Lower lobe of right lung (tissue), 2 donors: ENCODE data around the gene LRRC15. TPM values are rescaled to one million over a fixed set of nuclear protein-coding genes. Genes with fewer than 3 reads are reported as not detected.

Experiments used
- ATAC-seq, 2 donors: fragments of 200-7000 bp; cut with Tn5 transposase; one replicate each; pipeline ENCODE4 v1.9.1; 2020 to 2022; ENCODE audit warnings: mild to moderate bottlenecking in 2 of 2, moderate library complexity in 2 of 2
- DNase-seq: peaks from one replicate; pipeline ENCODE4 v3.0.0-alpha.2; 2020
- H3K27ac ChIP-seq: fragments of 200-600 bp; one replicate; pipeline ENCODE4 v1.8.0; 2022
- H3K27me3 ChIP-seq: fragments of 200-600 bp; one replicate; pipeline ENCODE4 v1.8.0; 2022; ENCODE audit warnings: low read depth
- H3K36me3 ChIP-seq: fragments of 200-600 bp; one replicate; pipeline ENCODE4 v1.8.0; 2022; ENCODE audit warnings: mild to moderate bottlenecking
- H3K4me1 ChIP-seq: fragments of 200-600 bp; one replicate; pipeline ENCODE4 v1.8.0; 2022
- H3K4me3 ChIP-seq: fragments of 200-600 bp; one replicate; pipeline ENCODE4 v1.8.0; 2022; ENCODE audit warnings: mild to moderate bottlenecking
- H3K9me3 ChIP-seq: fragments of 200-600 bp; one replicate; pipeline ENCODE4 v1.8.0; 2022
- intact Hi-C: fragments of 100-400 bp; cut with DNase I; formaldehyde crosslinking; loops from one replicate; pipeline ENCODE4 v1.11.0; 2022
- total RNA-seq: library from RNA; stranded (reverse); fragmentation: NEBNext Ultra II Directional; extraction: Animal tissue kit (Norgen Biotek cat#: 25700); gene quantifications from one replicate; pipeline ENCODE4 v1.2.1, GENCODE V29; 2021
- TF ChIP-seq, protein P1 (sequence below): fragments of 200-600 bp; IDR thresholded peaks from one replicate; pipeline ENCODE4 v1.8.0; 2022; ENCODE audit warnings: antibody characterized with exemption, mild to moderate bottlenecking
- donor health status: DM: no; HTN: yes; CAD: no; lungs with severe emphysema.

Gene LRRC15
- total RNA-seq, 1 donor from 2014 or later: 0.24 TPM

DNA sequence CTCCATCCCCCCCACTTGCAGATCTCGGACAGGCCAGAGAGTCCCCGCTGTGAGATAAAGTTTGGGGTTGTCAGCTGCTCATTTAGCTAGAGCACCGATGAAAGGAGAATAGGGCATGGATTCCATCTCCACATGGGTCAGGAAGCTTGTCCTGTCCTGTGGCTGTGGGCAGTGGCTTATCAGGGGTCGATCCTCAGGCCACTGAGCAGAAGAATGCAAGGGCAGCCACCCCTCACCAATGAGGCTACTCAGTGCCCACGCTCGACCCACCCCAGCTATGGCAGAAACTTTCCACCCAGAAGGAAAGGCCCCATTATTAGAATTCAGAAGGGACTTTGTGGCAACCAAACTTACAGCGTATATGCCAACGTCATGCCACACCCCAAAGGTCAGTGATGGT, 61.7 kb downstream of the LRRC15 start:
- Histone ChIP-seq H3K4me1 (peaks cover 24% of the 10 kb centered on the region), H3K9me3 (no peaks in the 10 kb centered on the region), H3K36me3 (no peaks in the 10 kb centered on the region), H3K27me3 (no peaks in the 10 kb centered on the region), H3K27ac (no peak overlapping the region), H3K4me3 (no peak overlapping the region)
- DNase-seq: no peak
- intact Hi-C loops: no loop called here
- no peak for ATAC-seq
- TF ChIP-seq, protein P1, sequence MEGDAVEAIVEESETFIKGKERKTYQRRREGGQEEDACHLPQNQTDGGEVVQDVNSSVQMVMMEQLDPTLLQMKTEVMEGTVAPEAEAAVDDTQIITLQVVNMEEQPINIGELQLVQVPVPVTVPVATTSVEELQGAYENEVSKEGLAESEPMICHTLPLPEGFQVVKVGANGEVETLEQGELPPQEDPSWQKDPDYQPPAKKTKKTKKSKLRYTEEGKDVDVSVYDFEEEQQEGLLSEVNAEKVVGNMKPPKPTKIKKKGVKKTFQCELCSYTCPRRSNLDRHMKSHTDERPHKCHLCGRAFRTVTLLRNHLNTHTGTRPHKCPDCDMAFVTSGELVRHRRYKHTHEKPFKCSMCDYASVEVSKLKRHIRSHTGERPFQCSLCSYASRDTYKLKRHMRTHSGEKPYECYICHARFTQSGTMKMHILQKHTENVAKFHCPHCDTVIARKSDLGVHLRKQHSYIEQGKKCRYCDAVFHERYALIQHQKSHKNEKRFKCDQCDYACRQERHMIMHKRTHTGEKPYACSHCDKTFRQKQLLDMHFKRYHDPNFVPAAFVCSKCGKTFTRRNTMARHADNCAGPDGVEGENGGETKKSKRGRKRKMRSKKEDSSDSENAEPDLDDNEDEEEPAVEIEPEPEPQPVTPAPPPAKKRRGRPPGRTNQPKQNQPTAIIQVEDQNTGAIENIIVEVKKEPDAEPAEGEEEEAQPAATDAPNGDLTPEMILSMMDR: no peak

DNA sequence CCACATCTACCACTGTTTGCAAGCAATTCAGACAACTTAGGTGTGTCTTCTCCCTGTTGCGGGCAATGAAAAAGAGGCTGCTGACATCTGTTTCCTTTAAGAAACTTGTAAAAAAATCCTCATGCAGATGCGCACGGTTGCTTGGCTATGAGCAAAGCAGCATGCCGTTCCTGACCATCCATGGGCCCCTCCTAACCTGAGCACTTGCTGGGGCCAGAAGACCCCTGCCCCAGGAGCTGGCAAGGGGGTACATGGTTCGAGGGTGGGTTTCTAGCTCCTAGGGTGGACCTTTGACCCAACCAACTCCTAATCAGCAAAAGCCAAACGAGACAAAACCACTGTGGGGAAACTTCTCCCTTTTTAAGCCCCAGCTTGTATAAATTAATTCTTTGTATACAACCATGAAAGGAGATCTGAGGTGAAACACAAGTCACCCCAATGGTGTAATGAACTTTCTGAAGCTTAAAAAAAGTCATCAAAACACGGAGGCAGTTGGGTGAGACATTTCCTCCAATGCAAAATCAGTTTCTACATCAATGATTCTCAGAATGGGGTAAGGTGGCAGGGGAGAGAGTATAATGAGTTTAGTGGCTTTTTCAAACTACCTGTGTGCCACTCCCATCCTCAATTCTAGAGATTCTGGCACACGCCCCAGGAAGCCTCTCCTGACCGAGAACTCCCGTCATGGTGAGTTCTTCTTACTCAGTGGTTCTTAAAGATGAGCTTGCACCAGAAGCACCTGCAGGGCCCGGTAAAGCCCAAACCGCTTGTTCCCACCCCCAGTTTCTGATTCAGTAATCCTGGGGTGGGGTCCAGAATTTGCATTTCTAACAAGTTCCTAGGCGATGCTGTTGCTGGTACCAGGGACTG, 62.5 kb downstream of the LRRC15 start:
- H3K36me3 ChIP-seq: no peaks in the 10 kb centered on the region
- TF ChIP-seq, protein P1: no peak
- H3K27ac ChIP-seq: no peak overlapping the region
- no peak for DNase-seq
- ATAC-seq: no peak
- intact Hi-C loops: no loop called here
- H3K4me1 ChIP-seq: peaks cover 17% of the 10 kb centered on the region
- H3K9me3 ChIP-seq: no peaks in the 10 kb centered on the region
- no peaks in the 10 kb centered on the region for H3K27me3 ChIP-seq
- H3K4me3 ChIP-seq: no peak overlapping the region

DNA sequence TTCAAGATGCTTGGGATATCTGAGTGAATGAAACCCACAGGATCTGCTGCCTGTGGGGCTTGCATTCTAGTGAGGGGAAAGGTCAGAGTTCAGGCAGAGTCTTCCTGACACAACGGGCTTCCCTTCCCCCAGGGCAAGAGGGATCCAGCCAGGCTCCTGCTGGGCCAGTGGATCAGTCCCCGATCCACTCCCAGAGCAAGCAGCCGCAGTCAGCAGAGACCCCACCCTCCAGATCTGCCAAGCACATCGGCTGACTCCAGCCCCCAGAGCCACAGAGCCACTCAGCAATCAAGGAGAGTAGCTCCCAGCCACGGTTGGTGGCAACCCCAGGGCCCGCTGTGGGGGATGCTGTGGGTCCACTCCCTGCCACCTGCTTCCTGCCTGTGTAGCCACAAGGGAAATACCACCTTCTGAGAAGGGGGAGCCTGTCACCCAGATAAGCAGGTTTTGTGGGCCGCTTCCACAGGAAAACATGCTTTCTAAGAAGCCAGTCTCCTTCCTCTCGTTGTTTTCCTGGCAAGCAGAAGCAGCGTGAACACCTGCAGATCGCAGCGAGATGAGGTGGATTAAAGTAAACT, 63.3 kb downstream of the LRRC15 start:
- H3K27ac ChIP-seq: no peak overlapping the region
- ATAC-seq: peak; percentile 28 to 45
- H3K4me3 ChIP-seq: no peak overlapping the region
- no peaks in the 10 kb centered on the region for H3K9me3 ChIP-seq
- H3K36me3 ChIP-seq: no peaks in the 10 kb centered on the region
- TF ChIP-seq, protein P1: no peak
- no peaks in the 10 kb centered on the region for H3K27me3 ChIP-seq
- DNase-seq: no peak
- H3K4me1 ChIP-seq: peaks cover 16% of the 10 kb centered on the region
- intact Hi-C loops: no loop called here

DNA sequence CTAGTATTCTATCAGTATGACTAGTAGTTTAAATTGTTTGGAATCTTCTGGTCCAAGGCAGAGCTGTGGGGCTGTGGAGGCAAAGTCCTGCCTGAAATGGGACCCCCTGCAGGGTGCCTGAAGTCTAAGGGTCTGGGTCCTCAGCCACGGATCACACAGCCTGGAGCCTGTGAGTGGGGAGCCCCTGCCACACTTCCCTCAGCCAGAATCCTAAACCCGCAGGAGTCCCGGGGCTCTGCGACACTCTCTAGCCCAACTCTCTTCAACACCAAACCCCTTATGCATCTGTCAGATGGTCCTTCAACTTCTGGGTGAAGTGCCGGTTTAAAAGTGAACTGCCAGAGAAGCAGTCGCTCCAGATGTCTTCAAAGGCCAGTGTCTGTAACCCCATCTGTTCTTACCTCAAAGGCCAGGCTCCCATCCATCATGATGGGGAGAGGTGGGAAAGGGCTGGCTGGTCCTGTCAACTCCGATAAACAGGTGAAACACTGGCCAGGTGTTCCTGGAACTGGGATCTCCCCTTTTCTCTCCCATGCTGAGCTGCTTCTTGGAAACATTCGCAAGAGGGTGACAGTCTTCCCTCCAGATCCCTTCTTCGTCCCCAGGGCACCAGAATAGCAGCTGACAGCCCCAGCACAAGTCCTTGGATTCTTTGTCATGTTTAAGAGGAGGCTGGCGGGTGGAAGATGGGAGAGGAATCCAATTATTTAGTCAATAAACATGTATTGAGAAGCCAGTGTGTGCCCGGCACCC, 64.0 kb downstream of the LRRC15 start:
- no peak for DNase-seq
- TF ChIP-seq, protein P1: no peak
- no peaks in the 10 kb centered on the region for H3K9me3 ChIP-seq

More for the DNA sequence above, 64.0 kb downstream of the LRRC15 start:
- no peak for ATAC-seq
- no peaks in the 10 kb centered on the region for H3K27me3 ChIP-seq
- peaks cover 16% of the 10 kb centered on the region for H3K4me1 ChIP-seq
- H3K36me3 ChIP-seq: no peaks in the 10 kb centered on the region
- H3K27ac ChIP-seq: no peak overlapping the region
- no peak overlapping the region for H3K4me3 ChIP-seq
- intact Hi-C loops: no loop called here

Other genes with a start within 250 kb of the LRRC15 start
- 29.5 TPM for gene HES1, start 233.6 kb downstream of the LRRC15 start, total RNA-seq
- gene CPN2, start 18.4 kb downstream of the LRRC15 start, total RNA-seq: not detected
- gene GP5, start 29.5 kb upstream of the LRRC15 start, total RNA-seq: 0.38 TPM
- gene ATP13A3, start 117.3 kb upstream of the LRRC15 start, total RNA-seq: 84.8 TPM